Ovary (tissue), 3 donors: ENCODE data around the gene TRPC1.

ENCODE experiments used
- EP300 ChIP-seq: sonication (generic); formaldehyde crosslinking; IDR thresholded peaks from one replicate; pipeline ENCODE4 v1.6.1; 2017; ENCODE audit warnings: antibody characterized with exemption
- POLR2A ChIP-seq: fragments of 450-650 bp; IDR thresholded peaks from one replicate; pipeline ENCODE4 v1.6.1; 2017; ENCODE audit warnings: antibody characterized with exemption, mild to moderate bottlenecking, moderate library complexity
- TF ChIP-seq, protein P1 (sequence below), 3 donors: fragments of 450-650 bp in 2 of 3; fragments of 200-600 bp in 1 of 3; IDR thresholded peaks; one replicate each; pipeline versions ENCODE4 v1.5.1 to v1.8.0; 2016 to 2022; ENCODE audit warnings: antibody characterized with exemption in 3 of 3, mild to moderate bottlenecking in 1 of 3
- donor health status: DM: no; HTN: no; CAD: no.

DNA sequence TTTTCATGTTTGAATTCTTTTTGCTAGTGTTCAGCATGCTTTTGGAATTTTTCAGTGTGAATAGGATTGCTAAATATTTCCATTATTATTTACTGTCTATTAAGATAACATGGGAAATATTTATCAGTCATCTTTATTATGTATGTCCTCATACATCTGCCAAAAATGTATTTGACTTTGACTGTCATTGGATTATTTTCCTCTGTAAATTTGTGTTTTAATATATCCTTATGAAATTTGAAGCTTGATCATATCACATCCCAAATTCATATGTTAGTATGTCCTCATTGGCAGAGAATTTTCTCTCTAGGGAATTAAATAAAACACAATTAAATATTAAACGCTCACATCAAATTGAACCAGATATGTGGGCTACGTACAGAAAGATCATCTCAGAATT is 32.3 kb upstream of the TRPC1 start:
- TF ChIP-seq, protein P1, sequence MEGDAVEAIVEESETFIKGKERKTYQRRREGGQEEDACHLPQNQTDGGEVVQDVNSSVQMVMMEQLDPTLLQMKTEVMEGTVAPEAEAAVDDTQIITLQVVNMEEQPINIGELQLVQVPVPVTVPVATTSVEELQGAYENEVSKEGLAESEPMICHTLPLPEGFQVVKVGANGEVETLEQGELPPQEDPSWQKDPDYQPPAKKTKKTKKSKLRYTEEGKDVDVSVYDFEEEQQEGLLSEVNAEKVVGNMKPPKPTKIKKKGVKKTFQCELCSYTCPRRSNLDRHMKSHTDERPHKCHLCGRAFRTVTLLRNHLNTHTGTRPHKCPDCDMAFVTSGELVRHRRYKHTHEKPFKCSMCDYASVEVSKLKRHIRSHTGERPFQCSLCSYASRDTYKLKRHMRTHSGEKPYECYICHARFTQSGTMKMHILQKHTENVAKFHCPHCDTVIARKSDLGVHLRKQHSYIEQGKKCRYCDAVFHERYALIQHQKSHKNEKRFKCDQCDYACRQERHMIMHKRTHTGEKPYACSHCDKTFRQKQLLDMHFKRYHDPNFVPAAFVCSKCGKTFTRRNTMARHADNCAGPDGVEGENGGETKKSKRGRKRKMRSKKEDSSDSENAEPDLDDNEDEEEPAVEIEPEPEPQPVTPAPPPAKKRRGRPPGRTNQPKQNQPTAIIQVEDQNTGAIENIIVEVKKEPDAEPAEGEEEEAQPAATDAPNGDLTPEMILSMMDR (IDR thresholded peaks at IDR 0.05) = no peak
- TF ChIP-seq POLR2A = no peak
- no peak for TF ChIP-seq EP300
